CD4-positive, alpha-beta memory T cell (primary cell): ENCODE results near the gene BCHE. TPM values are rescaled to one million over a fixed set of nuclear protein-coding genes. Genes with fewer than 3 reads are reported as not detected.

Experiments
- CTCF ChIA-PET: fragments of 350-600 bp; sonication (Branson Sonifier 250); formaldehyde crosslinking; loops from one replicate; lab custom pipeline; 2021; ENCODE audit warnings: inconsistent platforms; ENCODE audit not compliant: partially characterized antibody; lab: Charles Lee
- POLR2A ChIA-PET: fragments of 350-600 bp; sonication (Branson Sonifier 250); formaldehyde crosslinking; loops from one replicate; lab custom pipeline; 2021; ENCODE audit not compliant: partially characterized antibody; lab: Charles Lee
- DNase-seq, 5 donors: peaks; one replicate each; pipeline versions ENCODE4 v3.0.0 to v3.0.0-alpha.2; 2020 to 2022; ENCODE audit warnings: mixed read lengths in 1 of 5
- H3K27ac ChIP-seq: one replicate; pipeline ENCODE4 v1.7.0; 2013; ENCODE audit warnings: low read depth, low read length
- H3K27me3 ChIP-seq: 2 replicates; pipeline ENCODE4 v1.7.0; 2013; ENCODE audit warnings: mild to moderate bottlenecking, low read length, moderate library complexity; ENCODE audit not compliant: insufficient read depth
- H3K36me3 ChIP-seq: 2 replicates; pipeline ENCODE4 v1.7.0; 2013; ENCODE audit warnings: mild to moderate bottlenecking, low read length, moderate library complexity; ENCODE audit not compliant: insufficient read depth
- H3K4me1 ChIP-seq: 2 replicates; pipeline ENCODE4 v1.7.0; 2013; ENCODE audit warnings: mild to moderate bottlenecking, low read length, moderate library complexity; ENCODE audit not compliant: insufficient read depth
- H3K4me3 ChIP-seq, 2 donors: one replicate each; pipeline ENCODE4 v1.7.0; 2013; ENCODE audit warnings: low read length in 2 of 2, mild to moderate bottlenecking in 1 of 2
- H3K9me3 ChIP-seq, 2 donors: one replicate each; pipeline ENCODE4 v1.7.0; 2013; ENCODE audit warnings: low read length in 2 of 2, control low read depth in 1 of 2; ENCODE audit not compliant: control insufficient read depth in 1 of 2
- H3K27ac Mint-ChIP-seq, 7 donors: one replicate each; pipeline ENCODE4 v1.8.0; 2020 to 2021; ENCODE audit warnings: mixed read lengths in 7 of 7, mild to moderate bottlenecking in 6 of 7, inconsistent platforms in 3 of 7, moderate library complexity in 3 of 7
- H3K27me3 Mint-ChIP-seq, 2 donors: one replicate each; pipeline ENCODE4 v1.8.0; 2020 to 2021; ENCODE audit warnings: mixed read lengths in 2 of 2
- H3K36me3 Mint-ChIP-seq, 2 donors: one replicate each; pipeline ENCODE4 v1.8.0; 2020 to 2021; ENCODE audit warnings: mixed read lengths in 2 of 2, inconsistent platforms in 1 of 2, mild to moderate bottlenecking in 1 of 2
- H3K4me1 Mint-ChIP-seq, 4 donors: one replicate each; pipeline ENCODE4 v1.8.0; 2020 to 2021; ENCODE audit warnings: mixed read lengths in 4 of 4, mild to moderate bottlenecking in 1 of 4
- H3K4me3 Mint-ChIP-seq, 8 donors: one replicate each; pipeline ENCODE4 v1.8.0; 2020 to 2021; ENCODE audit warnings: mixed read lengths in 8 of 8, mild to moderate bottlenecking in 7 of 8, moderate library complexity in 6 of 8, inconsistent platforms in 3 of 8
- H3K9me3 Mint-ChIP-seq, 8 donors: one replicate each; pipeline ENCODE4 v1.8.0; 2020 to 2021; ENCODE audit warnings: mixed read lengths in 8 of 8, mild to moderate bottlenecking in 5 of 8, inconsistent platforms in 3 of 8, moderate library complexity in 1 of 8
- intact Hi-C: fragments of 100-400 bp; cut with micrococcal nuclease; formaldehyde crosslinking; loops from one replicate; pipeline ENCODE4 v1.15.1; 2023
- polyA plus RNA-seq, 2 donors: library from polyadenylated mRNA; unstranded; fragments of 300-500 nt; fragmentation: Illumina TruSeq; gene quantifications; one replicate each; pipeline ENCODE4 v1.2.3, GENCODE V29; 2021
- total RNA-seq, 2 experiments: library from RNA; stranded (reverse); gene quantifications; one replicate each; pipeline ENCODE4 v1.2.3, GENCODE V29; 2021

The BCHE gene
- total and polyA plus RNA-seq, 4 experiments from 2014 or later, result not detected

DNA sequence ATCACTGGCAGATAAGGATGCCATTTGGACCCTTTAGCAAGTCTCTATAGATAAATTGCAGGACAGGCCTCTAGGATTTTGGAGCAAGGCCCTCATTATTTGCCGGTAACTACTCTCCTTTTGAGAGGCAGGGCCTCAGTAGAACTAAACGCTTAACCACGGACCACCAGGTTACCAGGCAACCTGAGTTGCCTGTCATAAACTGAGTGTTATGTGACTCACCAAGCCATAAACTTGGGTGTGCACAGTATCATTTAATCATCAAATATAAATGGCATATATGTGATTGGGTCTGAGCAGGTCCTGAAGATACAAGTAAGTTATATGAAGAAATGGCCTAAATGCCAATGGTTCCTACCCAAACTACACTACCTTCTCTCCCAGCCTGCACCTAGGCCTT lies 93.2 kb downstream of the BCHE start:
- CTCF ChIA-PET, result no interaction called here
- DNase-seq, result no peak
- Mint-ChIP-seq H3K9me3 (peaks cover 0 to 8% (median 3%) of the 10 kb centered on the region in 8 donors), H3K27ac (no peak overlapping the region), H3K27me3 (no peaks in the 10 kb centered on the region), H3K36me3 (no peaks in the 10 kb centered on the region), H3K4me3 (no peak overlapping the region), H3K4me1 (no peaks in the 10 kb centered on the region)
- POLR2A ChIA-PET, result no interaction called here
- Histone ChIP-seq H3K27ac (no peak overlapping the region), H3K4me3 (no peak overlapping the region), H3K36me3 (no peaks in the 10 kb centered on the region), H3K4me1 (no peaks in the 10 kb centered on the region), H3K27me3 (no peaks in the 10 kb centered on the region), H3K9me3 (no peaks in the 10 kb centered on the region)
- intact Hi-C loops, result no loop called here

- H3K4me1 ChIP-seq, result no peaks in the 10 kb centered on the region
- CTCF ChIA-PET, result no interaction called here
- Mint-ChIP-seq H3K9me3 (peaks cover 0 to 15% (median 5%) of the 10 kb centered on the region in 8 donors), H3K27me3 (no peaks in the 10 kb centered on the region), H3K27ac (no peak overlapping the region), H3K4me1 (no peaks in the 10 kb centered on the region), H3K36me3 (no peaks in the 10 kb centered on the region), H3K4me3 (no peak overlapping the region)
- no peaks in the 10 kb centered on the region for H3K27me3 ChIP-seq
- DNase-seq, result no peak
- H3K4me3 ChIP-seq, result no peak overlapping the region
- POLR2A ChIA-PET, result no interaction called here
- no peak overlapping the region for H3K27ac ChIP-seq
- H3K9me3 ChIP-seq, result no peaks in the 10 kb centered on the region
- intact Hi-C loops, result no loop called here
- H3K36me3 ChIP-seq, result no peaks in the 10 kb centered on the region
Observed at GRCh38 chr3:165742351-165742750, 94.9 kb downstream of the BCHE start.

GRCh38 chr3:165729756-165730155 lies 107.5 kb downstream of the BCHE start:
- H3K4me1 ChIP-seq, result no peaks in the 10 kb centered on the region
- no peaks in the 10 kb centered on the region for H3K27me3 ChIP-seq
- intact Hi-C loops, result no loop called here
- no peak overlapping the region for H3K4me3 ChIP-seq
- CTCF ChIA-PET, result no interaction called here
- POLR2A ChIA-PET, result no interaction called here
- H3K36me3 ChIP-seq, result no peaks in the 10 kb centered on the region
- H3K4me3 Mint-ChIP-seq, result no peak overlapping the region
- H3K9me3 Mint-ChIP-seq, result peaks cover 0 to 9% (median 0%) of the 10 kb centered on the region in 8 donors
- no peak for DNase-seq
- H3K4me1 Mint-ChIP-seq, result no peaks in the 10 kb centered on the region
- no peak overlapping the region for H3K27ac Mint-ChIP-seq
- no peaks in the 10 kb centered on the region for H3K9me3 ChIP-seq
- no peaks in the 10 kb centered on the region for H3K36me3 Mint-ChIP-seq
- no peaks in the 10 kb centered on the region for H3K27me3 Mint-ChIP-seq
- H3K27ac ChIP-seq, result no peak overlapping the region

GRCh38 chr3:165728924-165729323 lies 108.3 kb downstream of the BCHE start:
- ChIA-PET POLR2A (no interaction called here), CTCF (no interaction called here)
- no peaks in the 10 kb centered on the region for H3K36me3 Mint-ChIP-seq

DNA sequence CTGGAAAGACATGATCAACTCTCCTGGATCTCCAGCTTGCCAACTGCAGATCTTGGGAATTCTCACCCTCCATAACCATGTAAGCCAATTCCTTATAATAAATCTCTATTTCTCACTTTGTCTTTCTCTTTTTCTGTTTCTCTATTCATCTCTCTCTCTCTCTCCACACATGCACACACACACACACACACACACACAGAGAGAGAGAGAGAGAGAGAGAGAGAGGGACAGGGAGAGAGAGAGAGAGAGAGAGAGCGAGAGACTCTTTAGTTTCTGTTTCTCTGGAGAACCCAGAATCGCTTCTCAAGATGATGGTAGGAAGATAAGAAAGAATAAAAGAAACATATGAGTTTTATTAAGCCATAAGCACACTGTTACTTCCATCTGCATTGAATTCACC lies 111.9 kb downstream of the BCHE start:
- POLR2A ChIA-PET, result no interaction called here
- no peaks in the 10 kb centered on the region for H3K4me1 ChIP-seq
- H3K4me3 ChIP-seq, result no peak overlapping the region
- Mint-ChIP-seq H3K4me1 (no peaks in the 10 kb centered on the region), H3K27ac (no peak overlapping the region), H3K36me3 (no peaks in the 10 kb centered on the region), H3K9me3 (peaks cover 0 to 13% (median 2%) of the 10 kb centered on the region in 8 donors), H3K4me3 (no peak overlapping the region), H3K27me3 (no peaks in the 10 kb centered on the region)
- H3K9me3 ChIP-seq, result no peaks in the 10 kb centered on the region
- no peaks in the 10 kb centered on the region for H3K27me3 ChIP-seq
- CTCF ChIA-PET, result no interaction called here
- no peaks in the 10 kb centered on the region for H3K36me3 ChIP-seq
- DNase-seq, result no peak
- no peak overlapping the region for H3K27ac ChIP-seq
- intact Hi-C loops, result no loop called here

More at GRCh38 chr3:165728924-165729323, 108.3 kb downstream of the BCHE start:
- intact Hi-C loops, result no loop called here
- H3K9me3 Mint-ChIP-seq, result peaks cover 0 to 11% (median 0%) of the 10 kb centered on the region in 8 donors
- Histone ChIP-seq H3K36me3 (no peaks in the 10 kb centered on the region), H3K4me1 (no peaks in the 10 kb centered on the region), H3K9me3 (no peaks in the 10 kb centered on the region), H3K4me3 (no peak overlapping the region), H3K27me3 (no peaks in the 10 kb centered on the region), H3K27ac (no peak overlapping the region)
- H3K27ac Mint-ChIP-seq, result no peak overlapping the region
- no peak for DNase-seq
- H3K4me3 Mint-ChIP-seq, result no peak overlapping the region
- H3K4me1 Mint-ChIP-seq, result no peaks in the 10 kb centered on the region
- H3K27me3 Mint-ChIP-seq, result no peaks in the 10 kb centered on the region
